ENCODE results near the gene POLR3F. TPM values are rescaled to one million over a fixed set of nuclear protein-coding genes. Genes with fewer than 3 reads are reported as not detected.

POLR3F gene
- polyA plus RNA-seq, 1 of the 3 experiments (the other 2 are of a cell fraction) = 4.8 TPM

DNA sequence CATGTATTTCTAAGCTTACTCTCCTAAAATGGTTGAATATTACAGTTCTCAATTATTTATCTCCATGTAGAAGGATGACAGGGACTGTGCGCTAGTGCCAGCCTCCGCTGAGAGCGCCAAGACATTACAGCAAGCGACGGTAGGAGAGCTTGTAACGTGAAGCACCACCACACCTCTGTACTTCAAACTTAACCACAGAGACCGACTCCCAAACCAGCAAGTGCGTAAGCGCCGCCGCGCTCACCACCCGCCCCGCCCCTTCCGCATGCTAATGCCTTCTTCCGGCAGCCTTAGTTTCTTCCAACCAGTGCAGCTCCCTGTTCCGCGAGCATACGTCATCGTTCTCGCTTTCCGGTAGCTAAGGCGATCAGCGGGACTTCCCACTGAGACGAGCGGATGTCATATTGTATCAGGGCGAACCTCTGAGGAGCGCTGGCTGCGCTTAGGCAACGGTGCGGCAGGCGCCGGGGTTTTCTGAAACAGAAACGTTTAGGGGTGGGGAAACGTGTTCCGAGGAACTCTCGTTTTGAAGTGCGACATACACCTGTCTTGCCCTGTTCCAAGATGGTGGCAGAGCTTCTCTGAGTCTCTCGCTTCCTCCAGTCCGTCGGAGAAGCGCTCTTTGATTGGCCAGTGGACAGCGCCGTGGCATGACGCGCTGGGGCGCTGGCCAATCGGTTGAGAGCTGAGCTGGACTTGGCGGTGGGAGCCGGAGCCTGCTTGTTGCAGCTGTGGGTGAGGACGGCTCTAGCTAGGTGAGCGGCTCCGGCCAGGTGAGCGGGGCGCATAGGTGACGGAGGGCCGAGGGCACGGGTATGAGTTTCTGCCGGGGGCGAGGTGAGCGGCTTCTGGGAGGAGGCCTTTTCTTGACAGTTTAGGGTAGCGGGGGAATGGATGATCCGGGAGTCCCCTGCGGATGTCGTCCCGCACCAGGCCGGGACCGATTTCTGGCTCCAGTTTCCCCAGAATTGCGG, 40.3 kb downstream of the POLR3F start, which contains the start of gene SEC23B (continued):
- TF ChIP-seq, protein P1, sequence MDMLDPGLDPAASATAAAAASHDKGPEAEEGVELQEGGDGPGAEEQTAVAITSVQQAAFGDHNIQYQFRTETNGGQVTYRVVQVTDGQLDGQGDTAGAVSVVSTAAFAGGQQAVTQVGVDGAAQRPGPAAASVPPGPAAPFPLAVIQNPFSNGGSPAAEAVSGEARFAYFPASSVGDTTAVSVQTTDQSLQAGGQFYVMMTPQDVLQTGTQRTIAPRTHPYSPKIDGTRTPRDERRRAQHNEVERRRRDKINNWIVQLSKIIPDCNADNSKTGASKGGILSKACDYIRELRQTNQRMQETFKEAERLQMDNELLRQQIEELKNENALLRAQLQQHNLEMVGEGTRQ (IDR thresholded peaks at IDR 0.05; ENCODE audit: borderline replicate concordance, low read depth, low read length) = no peak

DNA sequence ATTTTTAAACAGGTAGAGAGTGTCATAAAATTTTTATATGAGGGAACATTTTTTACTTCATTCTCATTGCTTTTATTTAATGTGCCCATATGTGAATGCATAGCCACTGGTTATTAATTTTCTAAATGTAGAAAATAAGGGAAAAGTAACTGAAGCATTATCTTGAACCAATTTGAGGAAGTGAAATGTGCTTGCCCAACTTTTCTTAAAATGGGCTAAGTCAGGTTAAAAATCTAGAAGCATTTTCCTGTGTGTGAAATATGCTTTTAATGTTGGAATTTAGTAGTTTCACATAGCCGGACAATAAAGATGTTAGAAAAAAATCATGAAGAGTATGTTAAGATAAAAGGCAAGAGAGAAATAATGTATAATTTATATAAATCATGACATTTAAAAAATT, 44.4 kb downstream of the POLR3F start:
- no peak overlapping the region for H3K27ac ChIP-seq (ENCODE audit: low read depth in 2 of 2, low read length in 1 of 2)
- no peak overlapping the region for H3K4me3 ChIP-seq (ENCODE audit: low read depth in 2 of 2, low read length in 1 of 2)
- H3K4me2 ChIP-seq = no peak overlapping the region
- WGBS (ENCODE audit: low lambda C conversion rate) = 100% methylated on average over 1 of the region's 1 CpG
- H2AFZ ChIP-seq (ENCODE audit: low read depth) = no peak overlapping the region
- H3K9ac ChIP-seq = no peak overlapping the region
- DNase-seq = no peak
- no peaks in the 10 kb centered on the region for H3K27me3 ChIP-seq (ENCODE audit: insufficient read depth)
- H3K79me2 ChIP-seq (ENCODE audit: insufficient read depth) = peaks cover 30% of the 10 kb centered on the region
- no peak for TF ChIP-seq JUND (IDR thresholded peaks at IDR 0.05)
- TF ChIP-seq, protein P2, sequence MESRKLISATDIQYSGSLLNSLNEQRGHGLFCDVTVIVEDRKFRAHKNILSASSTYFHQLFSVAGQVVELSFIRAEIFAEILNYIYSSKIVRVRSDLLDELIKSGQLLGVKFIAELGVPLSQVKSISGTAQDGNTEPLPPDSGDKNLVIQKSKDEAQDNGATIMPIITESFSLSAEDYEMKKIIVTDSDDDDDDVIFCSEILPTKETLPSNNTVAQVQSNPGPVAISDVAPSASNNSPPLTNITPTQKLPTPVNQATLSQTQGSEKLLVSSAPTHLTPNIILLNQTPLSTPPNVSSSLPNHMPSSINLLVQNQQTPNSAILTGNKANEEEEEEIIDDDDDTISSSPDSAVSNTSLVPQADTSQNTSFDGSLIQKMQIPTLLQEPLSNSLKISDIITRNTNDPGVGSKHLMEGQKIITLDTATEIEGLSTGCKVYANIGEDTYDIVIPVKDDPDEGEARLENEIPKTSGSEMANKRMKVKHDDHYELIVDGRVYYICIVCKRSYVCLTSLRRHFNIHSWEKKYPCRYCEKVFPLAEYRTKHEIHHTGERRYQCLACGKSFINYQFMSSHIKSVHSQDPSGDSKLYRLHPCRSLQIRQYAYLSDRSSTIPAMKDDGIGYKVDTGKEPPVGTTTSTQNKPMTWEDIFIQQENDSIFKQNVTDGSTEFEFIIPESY (IDR thresholded peaks at IDR 0.05; ENCODE audit: borderline replicate concordance, low read depth) = no peak
- no peak for TF ChIP-seq SIN3A (IDR thresholded peaks at IDR 0.05; ENCODE audit: borderline replicate concordance, low read depth, low read length)
- no peak for TF ChIP-seq RAD21 (IDR thresholded peaks at IDR 0.05; ENCODE audit: low read length)
- TF ChIP-seq GABPA (IDR thresholded peaks at IDR 0.05; ENCODE audit: low read depth) = no peak
- TF ChIP-seq TCF12 (IDR thresholded peaks at IDR 0.05) = no peak
- TF ChIP-seq EZH2phosphoT487 (IDR thresholded peaks at IDR 0.05; ENCODE audit: borderline replicate concordance, low read depth) = no peak
- no peak for TF ChIP-seq FOXM1 (IDR thresholded peaks at IDR 0.05; ENCODE audit: low read depth)
- TF ChIP-seq, protein P3, sequence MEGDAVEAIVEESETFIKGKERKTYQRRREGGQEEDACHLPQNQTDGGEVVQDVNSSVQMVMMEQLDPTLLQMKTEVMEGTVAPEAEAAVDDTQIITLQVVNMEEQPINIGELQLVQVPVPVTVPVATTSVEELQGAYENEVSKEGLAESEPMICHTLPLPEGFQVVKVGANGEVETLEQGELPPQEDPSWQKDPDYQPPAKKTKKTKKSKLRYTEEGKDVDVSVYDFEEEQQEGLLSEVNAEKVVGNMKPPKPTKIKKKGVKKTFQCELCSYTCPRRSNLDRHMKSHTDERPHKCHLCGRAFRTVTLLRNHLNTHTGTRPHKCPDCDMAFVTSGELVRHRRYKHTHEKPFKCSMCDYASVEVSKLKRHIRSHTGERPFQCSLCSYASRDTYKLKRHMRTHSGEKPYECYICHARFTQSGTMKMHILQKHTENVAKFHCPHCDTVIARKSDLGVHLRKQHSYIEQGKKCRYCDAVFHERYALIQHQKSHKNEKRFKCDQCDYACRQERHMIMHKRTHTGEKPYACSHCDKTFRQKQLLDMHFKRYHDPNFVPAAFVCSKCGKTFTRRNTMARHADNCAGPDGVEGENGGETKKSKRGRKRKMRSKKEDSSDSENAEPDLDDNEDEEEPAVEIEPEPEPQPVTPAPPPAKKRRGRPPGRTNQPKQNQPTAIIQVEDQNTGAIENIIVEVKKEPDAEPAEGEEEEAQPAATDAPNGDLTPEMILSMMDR (IDR thresholded peaks at IDR 0.05) = no peak
- TF ChIP-seq, protein P4, sequence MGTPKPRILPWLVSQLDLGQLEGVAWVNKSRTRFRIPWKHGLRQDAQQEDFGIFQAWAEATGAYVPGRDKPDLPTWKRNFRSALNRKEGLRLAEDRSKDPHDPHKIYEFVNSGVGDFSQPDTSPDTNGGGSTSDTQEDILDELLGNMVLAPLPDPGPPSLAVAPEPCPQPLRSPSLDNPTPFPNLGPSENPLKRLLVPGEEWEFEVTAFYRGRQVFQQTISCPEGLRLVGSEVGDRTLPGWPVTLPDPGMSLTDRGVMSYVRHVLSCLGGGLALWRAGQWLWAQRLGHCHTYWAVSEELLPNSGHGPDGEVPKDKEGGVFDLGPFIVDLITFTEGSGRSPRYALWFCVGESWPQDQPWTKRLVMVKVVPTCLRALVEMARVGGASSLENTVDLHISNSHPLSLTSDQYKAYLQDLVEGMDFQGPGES (IDR thresholded peaks at IDR 0.05; ENCODE audit: low read depth, low read length) = no peak
- TF ChIP-seq NFIC (IDR thresholded peaks at IDR 0.05; ENCODE audit: borderline replicate concordance) = no peak
- TF ChIP-seq POLR2AphosphoS5 (IDR thresholded peaks at IDR 0.05; ENCODE audit: low read depth, low read length) = no peak
- no peak for TF ChIP-seq EP300 (IDR thresholded peaks at IDR 0.05; ENCODE audit: borderline replicate concordance in 1 of 2, low read depth in 1 of 2, low read length in 1 of 2)
- TF ChIP-seq RFX5 (IDR thresholded peaks at IDR 0.05; ENCODE audit: low read length) = no peak
- no peak for TF ChIP-seq CHD2 (IDR thresholded peaks at IDR 0.05; ENCODE audit: low read length, partially characterized antibody)
- TF ChIP-seq, protein P5, sequence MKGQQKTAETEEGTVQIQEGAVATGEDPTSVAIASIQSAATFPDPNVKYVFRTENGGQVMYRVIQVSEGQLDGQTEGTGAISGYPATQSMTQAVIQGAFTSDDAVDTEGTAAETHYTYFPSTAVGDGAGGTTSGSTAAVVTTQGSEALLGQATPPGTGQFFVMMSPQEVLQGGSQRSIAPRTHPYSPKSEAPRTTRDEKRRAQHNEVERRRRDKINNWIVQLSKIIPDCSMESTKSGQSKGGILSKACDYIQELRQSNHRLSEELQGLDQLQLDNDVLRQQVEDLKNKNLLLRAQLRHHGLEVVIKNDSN (IDR thresholded peaks at IDR 0.05; ENCODE audit: borderline replicate concordance, low read depth) = no peak
- TF ChIP-seq MEF2A (IDR thresholded peaks at IDR 0.05; ENCODE audit: borderline replicate concordance, low read depth) = no peak
- no peak for TF ChIP-seq FOXJ3 (CRISPR knock-in tag; IDR thresholded peaks at IDR 0.05)
- no peak for TF ChIP-seq NRF1 (IDR thresholded peaks at IDR 0.05; ENCODE audit: low read depth, low read length)
- H4K20me1 ChIP-seq (ENCODE audit: insufficient read depth) = no peaks in the 10 kb centered on the region
- peaks cover 9 to 11% of the 10 kb centered on the region in 2 experiments; a peak in 1 of 4 replicates for H3K4me1 ChIP-seq (ENCODE audit: control insufficient read depth in 1 of 2, insufficient read depth in 2 of 2, low read depth in 1 of 2, low read length in 1 of 2)
- peaks cover 3% of the 10 kb centered on the region for H3F3A ChIP-seq (replicated peaks; ENCODE audit: insufficient read depth)
- no peaks in the 10 kb centered on the region for H3K9me2 ChIP-seq
- ChIA-PET CTCF (no interaction called here), POLR2A (no interaction called here)
- H3K36me3 ChIP-seq (replicated peaks in 1 of 2; ENCODE audit: control insufficient read depth in 1 of 2, insufficient read depth in 2 of 2, low read length in 1 of 2) = peaks cover 36 to 52% of the 10 kb centered on the region in 2 experiments
- no peaks in the 10 kb centered on the region for H3K9me3 ChIP-seq
